ENCODE results near the gene IFNLR1.

DNA sequence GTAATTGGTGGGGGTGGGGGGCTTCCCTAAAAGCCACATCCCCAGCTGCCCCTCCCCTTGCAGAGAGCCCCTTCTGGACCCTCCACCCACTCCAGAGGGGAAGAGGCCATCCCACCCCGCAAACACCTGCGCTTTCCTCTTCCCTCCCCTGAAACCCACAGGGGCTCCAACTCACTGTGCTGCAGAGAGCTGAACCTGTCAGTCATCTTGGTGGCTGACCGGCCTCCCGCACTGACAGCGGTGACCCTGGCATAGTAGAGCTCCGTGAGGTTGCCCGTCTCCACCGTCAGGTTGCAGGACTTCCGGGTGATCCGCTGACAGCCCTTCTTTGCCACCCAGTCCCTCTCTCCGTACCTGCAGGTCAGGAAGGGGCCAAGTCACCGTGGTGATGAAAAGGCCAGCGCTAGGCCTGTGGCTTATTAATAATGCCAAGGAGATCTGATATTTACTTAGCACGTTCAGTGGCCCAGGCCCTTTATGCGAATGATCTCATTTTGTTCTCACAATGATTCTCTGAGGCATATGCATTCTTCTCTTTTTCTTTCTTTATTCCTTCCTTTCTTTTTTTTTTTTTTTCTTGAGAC lies 50.0 kb downstream of the IFNLR1 start:
- TF ChIP-seq CTCF (optimal IDR thresholded peaks at IDR 0.05 in 1 of 3, IDR thresholded peaks at IDR 0.05 in 1 of 3, conservative IDR thresholded peaks at IDR 0.05 in 1 of 3; ENCODE audit: extremely low read depth in 1 of 3, insufficient read depth in 2 of 3, low read length in 3 of 3) (no peak), EZH2 (IDR thresholded peaks at IDR 0.05; ENCODE audit: low read length) (no peak)
